GM19238 (cell line): ENCODE data around the gene PLAAT2.
"Not testable (repeated sequence)": the region's sequence is repeated elsewhere in the genome, so short reads cannot be mapped to it uniquely, and the experiment has no call there.

Source experiments
- DNase-seq: peaks from one replicate; pipeline ENCODE4 v3.0.0; 2011; ENCODE audit warnings: low spot score; ENCODE audit not compliant: insufficient read length

PLAAT2 gene

GRCh38 chr11:63550156-63550700, 13.0 kb downstream of the PLAAT2 start:
- not testable (repeated sequence) for DNase-seq

GRCh38 chr11:63549411-63549810, 13.8 kb downstream of the PLAAT2 start:
- no peak for DNase-seq

GRCh38 chr11:63548178-63548577, 15.0 kb downstream of the PLAAT2 start:
- no peak for DNase-seq

GRCh38 chr11:63547061-63547460, 16.1 kb downstream of the PLAAT2 start:
- no peak for DNase-seq

GRCh38 chr11:63543711-63544110, 19.5 kb downstream of the PLAAT2 start:
- no peak for DNase-seq

GRCh38 chr11:63542506-63542905, 20.7 kb downstream of the PLAAT2 start:
- not testable (repeated sequence) for DNase-seq

- DNase-seq: no peak
These were observed 25.7 kb downstream of the PLAAT2 start for GRCh38 chr11:63537293-63538101.

GRCh38 chr11:63536669-63537292, 26.4 kb downstream of the PLAAT2 start, which contains the start of gene PLAAT4:
Gene PLAAT4 (plus strand): TSS chr11:63536808. CDS start chr11:63536869, 61 bp downstream.
- DNase-seq: peak; percentile 55

GRCh38 chr11:63535734-63536133, 27.4 kb downstream of the PLAAT2 start:
- DNase-seq: no peak

GRCh38 chr11:63534895-63535461, 28.2 kb downstream of the PLAAT2 start:
- no peak for DNase-seq

GRCh38 chr11:63534076-63534475, 29.1 kb downstream of the PLAAT2 start:
- DNase-seq: no peak

GRCh38 chr11:63532799-63533475, 30.2 kb downstream of the PLAAT2 start:
- DNase-seq: no peak

GRCh38 chr11:63532117-63532516, 31.1 kb downstream of the PLAAT2 start:
- no peak for DNase-seq

GRCh38 chr11:63531074-63531792, 31.9 kb downstream of the PLAAT2 start:
- not testable (repeated sequence) for DNase-seq

GRCh38 chr11:63530021-63530420, 33.2 kb downstream of the PLAAT2 start:
- no peak for DNase-seq

GRCh38 chr11:63529373-63529772, 33.8 kb downstream of the PLAAT2 start:
- not testable (repeated sequence) for DNase-seq

GRCh38 chr11:63528729-63529278, 34.4 kb downstream of the PLAAT2 start:
- DNase-seq: not testable (repeated sequence)

- not testable (repeated sequence) for DNase-seq
These were observed 35.0 kb downstream of the PLAAT2 start for GRCh38 chr11:63528156-63528555.

GRCh38 chr11:63527667-63528066, 35.5 kb downstream of the PLAAT2 start:
- no peak for DNase-seq

- DNase-seq: no peak
These were observed 40.0 kb downstream of the PLAAT2 start for GRCh38 chr11:63523151-63523550.
